HL-60 (cell line): ENCODE results near the gene ZKSCAN5.

ENCODE experiments used
- DNase-seq, 2 experiments: peaks; one replicate each; pipeline ENCODE4 v3.0.0-alpha.2; 2010 to 2020; ENCODE audit warnings: low read depth in 1 of 2, low spot score in 1 of 2
- H3K27ac ChIP-seq: fragments of 250-450 bp; sonication (Bioruptor Pico); replicated peaks from 2 replicates; pipeline ENCODE4 v1.5.1; 2020; ENCODE audit warnings: mild to moderate bottlenecking, moderate library complexity
- H3K27me3 ChIP-seq: fragments of 250-450 bp; sonication (Bioruptor Pico); 2 replicates; pipeline ENCODE4 v1.5.1; 2021; ENCODE audit warnings: mild to moderate bottlenecking, moderate library complexity; ENCODE audit not compliant: insufficient read depth, poor library complexity, severe bottlenecking
- H3K4me3 ChIP-seq: replicated peaks from 2 replicates; pipeline ENCODE4 v1.5.1; 2011; ENCODE audit warnings: mild to moderate bottlenecking, control low read depth, low read length; ENCODE audit not compliant: insufficient read depth
- CTCF ChIP-seq: IDR thresholded peaks from one replicate; pipeline ENCODE4 v1.5.1; 2011; ENCODE audit warnings: low read length, control low read depth, inconsistent platforms; ENCODE audit not compliant: insufficient read depth
- GABPA ChIP-seq: IDR thresholded peaks from 2 replicates; pipeline ENCODE4 v1.6.1; 2012; ENCODE audit warnings: low read depth
- POLR2AphosphoS5 ChIP-seq: IDR thresholded peaks from 2 replicates; pipeline ENCODE4 v1.6.1; 2012; ENCODE audit warnings: low read depth
- REST ChIP-seq: IDR thresholded peaks from 2 replicates; pipeline ENCODE4 v1.6.1; 2012; ENCODE audit warnings: low read depth; ENCODE audit not compliant: insufficient replicate concordance
- SPI1 ChIP-seq: IDR thresholded peaks from 2 replicates; pipeline ENCODE4 v1.6.1; 2012; ENCODE audit warnings: low read depth, mild to moderate bottlenecking, borderline replicate concordance

ZKSCAN5 gene

GRCh38 chr7:99540542-99540941 lies 36.1 kb downstream of the ZKSCAN5 start:
- H3K4me3 ChIP-seq, result no peak overlapping the region

GRCh38 chr7:99541212-99541611 lies 36.8 kb downstream of the ZKSCAN5 start:
- DNase-seq, result no peak
- Histone ChIP-seq H3K4me3 (no peak overlapping the region), H3K27me3 (no peaks in the 10 kb centered on the region), H3K27ac (no peak overlapping the region)
- TF ChIP-seq CTCF (no peak), REST (no peak), GABPA (no peak), POLR2AphosphoS5 (no peak), SPI1 (no peak)

More at GRCh38 chr7:99540542-99540941, 36.1 kb downstream of the ZKSCAN5 start:
- DNase-seq, result no peak
- Histone ChIP-seq H3K27me3 (no peaks in the 10 kb centered on the region), H3K27ac (no peak overlapping the region)
- no peak for TF ChIP-seq CTCF
- no peak for TF ChIP-seq REST
- TF ChIP-seq POLR2AphosphoS5, result no peak
- TF ChIP-seq SPI1, result no peak
- TF ChIP-seq GABPA, result no peak

- no peak overlapping the region for H3K4me3 ChIP-seq
- no peaks in the 10 kb centered on the region for H3K27me3 ChIP-seq
- TF ChIP-seq CTCF, result no peak
- TF ChIP-seq GABPA, result no peak
- no peak for TF ChIP-seq SPI1
- TF ChIP-seq POLR2AphosphoS5, result no peak
- TF ChIP-seq REST, result no peak
- no peak overlapping the region for H3K27ac ChIP-seq
- no peak for DNase-seq
These were observed 38.7 kb downstream of the ZKSCAN5 start for GRCh38 chr7:99543081-99543671.
